ENCODE results near the gene MBD5.

Gene MBD5

DNA sequence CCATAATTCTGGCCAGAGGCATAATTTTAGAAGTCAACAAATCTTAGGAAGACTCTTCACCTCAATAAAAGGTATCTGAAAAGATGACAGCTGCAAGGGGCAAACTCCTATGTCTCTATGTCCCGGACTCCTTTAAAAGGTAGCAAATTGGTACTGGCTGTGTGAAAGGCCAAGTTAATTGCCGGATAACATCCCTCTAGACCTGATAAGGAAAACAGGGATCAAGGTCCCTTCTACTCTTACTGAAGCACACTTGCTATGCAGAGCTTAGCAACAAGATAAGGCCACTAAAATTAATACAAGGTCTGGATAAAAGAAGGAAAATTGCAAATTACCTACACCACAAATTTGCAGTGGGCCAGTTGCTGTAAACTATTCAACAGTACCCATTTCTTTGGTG, 482.6 kb downstream of the MBD5 start:
- TF ChIP-seq, protein P1, sequence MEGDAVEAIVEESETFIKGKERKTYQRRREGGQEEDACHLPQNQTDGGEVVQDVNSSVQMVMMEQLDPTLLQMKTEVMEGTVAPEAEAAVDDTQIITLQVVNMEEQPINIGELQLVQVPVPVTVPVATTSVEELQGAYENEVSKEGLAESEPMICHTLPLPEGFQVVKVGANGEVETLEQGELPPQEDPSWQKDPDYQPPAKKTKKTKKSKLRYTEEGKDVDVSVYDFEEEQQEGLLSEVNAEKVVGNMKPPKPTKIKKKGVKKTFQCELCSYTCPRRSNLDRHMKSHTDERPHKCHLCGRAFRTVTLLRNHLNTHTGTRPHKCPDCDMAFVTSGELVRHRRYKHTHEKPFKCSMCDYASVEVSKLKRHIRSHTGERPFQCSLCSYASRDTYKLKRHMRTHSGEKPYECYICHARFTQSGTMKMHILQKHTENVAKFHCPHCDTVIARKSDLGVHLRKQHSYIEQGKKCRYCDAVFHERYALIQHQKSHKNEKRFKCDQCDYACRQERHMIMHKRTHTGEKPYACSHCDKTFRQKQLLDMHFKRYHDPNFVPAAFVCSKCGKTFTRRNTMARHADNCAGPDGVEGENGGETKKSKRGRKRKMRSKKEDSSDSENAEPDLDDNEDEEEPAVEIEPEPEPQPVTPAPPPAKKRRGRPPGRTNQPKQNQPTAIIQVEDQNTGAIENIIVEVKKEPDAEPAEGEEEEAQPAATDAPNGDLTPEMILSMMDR (IDR thresholded peaks at IDR 0.05; ENCODE audit: insufficient read depth, low read length, missing control alignments), result no peak
- H3K4me3 ChIP-seq (ENCODE audit: low read depth, low read length), result no peak overlapping the region
- CTCF ChIA-PET, result interaction anchor here (1.3 kb wide), 1 partner anchor 514 kb away, joined by 3 read pairs; no protein-coding TSS in a partner anchor
- POLR2A ChIA-PET, result no interaction called here
- DNase-seq (ENCODE audit: low read depth, low spot score), result no peak

DNA sequence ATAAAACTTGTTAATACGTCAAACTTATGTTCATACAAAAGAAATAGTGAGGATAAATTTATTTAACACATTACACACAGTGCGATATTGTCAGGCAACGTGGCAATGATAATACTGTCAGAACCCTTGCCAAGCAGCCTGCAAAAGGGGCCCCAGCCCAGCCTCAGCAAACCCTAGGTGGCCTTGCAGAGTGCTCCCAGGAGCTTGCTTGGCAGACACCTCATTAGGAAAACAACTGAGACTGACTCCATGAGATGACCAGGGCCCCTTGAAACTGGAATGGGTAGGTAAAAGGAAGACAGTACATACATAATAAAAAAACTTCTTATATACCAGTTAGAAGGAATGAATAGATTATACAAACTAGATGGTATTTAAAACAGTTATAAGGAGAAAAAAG, 487.1 kb downstream of the MBD5 start:
- ChIA-PET POLR2A (no interaction called here), CTCF (interaction anchor here (0.7 to 5.0 kb wide), 14 partner anchors 9 to 573 kb away, joined by 3 to 126 read pairs (median 12); partner anchors contain the start of genes MBD5 and ORC4)
- H3K4me3 ChIP-seq (ENCODE audit: low read depth, low read length), result no peak overlapping the region
- TF ChIP-seq, protein P1 (IDR thresholded peaks at IDR 0.05; ENCODE audit: insufficient read depth, low read length, missing control alignments), result no peak
- DNase-seq (ENCODE audit: low read depth, low spot score), result no peak

DNA sequence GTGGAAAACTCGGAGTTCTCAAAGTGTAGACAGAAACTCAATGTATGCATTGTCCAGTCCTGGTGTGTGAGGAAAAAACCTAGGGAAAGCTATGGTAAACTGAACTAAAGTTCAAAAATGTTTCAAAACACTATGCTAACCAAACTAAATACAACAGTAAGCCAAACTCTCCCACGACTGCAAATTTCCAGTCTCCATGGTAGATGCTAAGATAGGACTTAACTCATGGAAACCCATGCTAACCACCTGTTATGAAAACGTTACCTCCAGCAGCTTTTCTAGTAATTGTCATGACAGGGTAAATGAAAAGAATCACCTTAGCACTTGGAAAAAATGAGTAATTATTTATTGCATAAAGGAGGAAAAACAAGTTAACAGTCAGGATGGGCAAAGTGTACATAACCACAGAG, 488.0 kb downstream of the MBD5 start:
- TF ChIP-seq, protein P1 (IDR thresholded peaks at IDR 0.05; ENCODE audit: insufficient read depth, low read length, missing control alignments), result no peak
- no peak for DNase-seq (ENCODE audit: low read depth, low spot score)
- ChIA-PET CTCF (interaction anchor here (0.6 to 5.0 kb wide), 60 partner anchors 8 to 720 kb away, joined by 3 to 126 read pairs (median 4); partner anchors contain the start of genes MBD5 and ORC4), POLR2A (no interaction called here)
- H3K4me3 ChIP-seq (ENCODE audit: low read depth, low read length), result no peak overlapping the region

DNA sequence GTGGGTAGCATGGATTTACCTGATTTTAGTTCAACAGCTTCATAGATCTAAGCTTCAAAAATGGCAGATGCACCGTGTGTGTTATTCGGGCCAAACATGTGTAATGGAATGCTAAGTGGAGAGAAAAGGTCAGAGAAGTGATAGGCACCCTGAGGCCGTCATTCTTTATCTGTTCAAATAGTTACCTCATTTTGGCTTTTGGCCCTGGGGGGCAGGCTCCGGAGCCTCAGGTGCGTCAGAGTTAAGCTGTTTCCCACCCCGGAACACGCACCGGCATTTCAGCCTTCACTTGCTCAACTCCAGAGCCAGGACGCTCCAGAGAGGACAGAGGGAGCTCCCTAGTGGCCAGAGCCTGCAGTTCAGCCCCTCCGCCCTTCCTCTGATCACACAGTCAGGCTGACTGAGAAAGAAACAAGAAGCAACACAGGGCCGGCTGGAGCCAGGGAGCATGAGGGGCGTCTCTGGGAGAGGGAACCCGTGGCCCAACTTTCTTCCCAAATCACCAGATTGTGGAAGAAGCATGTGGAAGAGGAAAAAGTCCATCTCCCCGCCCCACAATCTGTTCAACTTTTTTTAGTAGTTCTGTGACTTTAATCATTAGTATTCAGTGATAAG, 488.5 kb downstream of the MBD5 start:
- TF ChIP-seq, protein P1 (IDR thresholded peaks at IDR 0.05; ENCODE audit: insufficient read depth, low read length, missing control alignments), result peak; percentile 96
- DNase-seq (ENCODE audit: low read depth, low spot score), result peak; percentile 21
- CTCF ChIA-PET, result interaction anchor here (0.6 to 5.0 kb wide), 64 partner anchors 8 to 719 kb away, joined by 3 to 126 read pairs (median 4); partner anchors contain the start of genes MBD5 and ORC4
- POLR2A ChIA-PET, result interaction anchor here (0.6 kb wide), 1 partner anchor 520 kb away, joined by 3 read pairs; no protein-coding TSS in a partner anchor
- no peak overlapping the region for H3K4me3 ChIP-seq (ENCODE audit: low read depth, low read length)

DNA sequence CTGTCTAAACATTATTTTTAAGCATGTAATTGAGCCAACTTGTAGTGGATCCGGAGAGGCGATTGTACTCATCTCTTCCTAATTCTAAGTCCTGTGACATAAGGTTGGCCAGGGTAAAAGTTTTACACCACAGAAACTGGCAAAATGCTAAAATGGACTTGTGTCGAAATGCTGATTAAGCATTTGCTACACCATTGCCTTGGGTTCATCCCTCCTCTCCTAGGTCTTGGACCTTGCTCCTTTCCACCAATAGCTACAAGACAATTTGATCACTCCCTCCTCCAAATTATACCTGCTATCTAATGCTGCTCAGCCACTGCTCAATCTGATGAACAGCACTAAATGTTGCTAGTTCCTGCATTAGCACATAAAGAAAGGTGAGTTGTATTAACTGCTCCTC, 491.0 kb downstream of the MBD5 start:
- CTCF ChIA-PET, result interaction anchor here (1.0 to 5.0 kb wide), 2 partner anchors 522 to 530 kb away, joined by 3 to 126 read pairs; no protein-coding TSS in a partner anchor
- TF ChIP-seq, protein P1 (IDR thresholded peaks at IDR 0.05; ENCODE audit: insufficient read depth, low read length, missing control alignments), result no peak
- DNase-seq (ENCODE audit: low read depth, low spot score), result no peak
- no peak overlapping the region for H3K4me3 ChIP-seq (ENCODE audit: low read depth, low read length)
- POLR2A ChIA-PET, result no interaction called here

DNA sequence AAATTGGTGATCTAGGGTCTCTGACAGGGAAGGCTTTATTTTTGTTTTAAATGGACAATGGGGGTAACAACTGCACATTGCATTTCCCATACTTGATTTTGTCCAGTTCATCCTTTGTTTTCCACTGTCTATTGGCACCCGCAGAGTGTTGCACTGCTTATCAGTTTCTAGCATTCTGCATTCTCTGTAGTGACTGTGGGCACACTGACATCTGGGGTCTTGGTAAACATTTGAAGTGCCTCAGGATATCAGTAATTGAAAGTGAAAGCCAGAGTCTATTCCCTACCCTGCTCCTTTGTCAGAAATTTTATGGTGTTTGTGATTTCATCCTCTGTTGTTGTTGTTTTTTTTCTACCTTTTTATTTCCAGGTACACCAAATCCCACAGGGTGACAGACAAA, 491.6 kb downstream of the MBD5 start:
- TF ChIP-seq, protein P1 (IDR thresholded peaks at IDR 0.05; ENCODE audit: insufficient read depth, low read length, missing control alignments), result no peak
- DNase-seq (ENCODE audit: low read depth, low spot score), result no peak
- H3K4me3 ChIP-seq (ENCODE audit: low read depth, low read length), result no peak overlapping the region
- CTCF ChIA-PET, result interaction anchor here (1.0 to 5.0 kb wide), 2 partner anchors 522 to 530 kb away, joined by 3 to 126 read pairs; no protein-coding TSS in a partner anchor
- POLR2A ChIA-PET, result no interaction called here
